Ovary (tissue), 9 donors: ENCODE data around the gene SYCP1. TPM values are rescaled to one million over a fixed set of nuclear protein-coding genes. Genes with fewer than 3 reads are reported as not detected.

Source experiments
- DNase-seq, 5 donors: peaks; one replicate each; pipeline ENCODE4 v3.0.0-alpha.2; 2019 to 2020
- H3K27ac ChIP-seq, 2 donors: fragments of 200-600 bp; one replicate each; pipeline versions ENCODE4 v1.5.1 to v1.8.0; 2019 to 2022
- H3K27me3 ChIP-seq: fragments of 200-600 bp; one replicate; pipeline ENCODE4 v1.8.0; 2022
- H3K36me3 ChIP-seq: fragments of 200-600 bp; sonication (generic); one replicate; pipeline ENCODE4 v1.5.1; 2019
- H3K4me1 ChIP-seq: one replicate; pipeline ENCODE4 v1.8.1; 2013; ENCODE audit warnings: mild to moderate bottlenecking, moderate library complexity; ENCODE audit not compliant: insufficient read depth
- H3K4me3 ChIP-seq: fragments of 200-600 bp; sonication (generic); one replicate; pipeline ENCODE4 v1.5.1; 2017
- H3K9me3 ChIP-seq, 2 donors: fragments of 200-600 bp in 1 of 2; sonication (generic) in 1 of 2; one replicate each; pipeline versions ENCODE4 v1.5.1 to v1.8.1; 2013 to 2019; ENCODE audit warnings: mild to moderate bottlenecking in 1 of 2, moderate library complexity in 1 of 2
- CTCF ChIP-seq, 3 donors: fragments of 450-650 bp in 2 of 3; fragments of 200-600 bp in 1 of 3; IDR thresholded peaks; one replicate each; pipeline versions ENCODE4 v1.5.1 to v1.8.0; 2016 to 2022; ENCODE audit warnings: antibody characterized with exemption in 3 of 3, mild to moderate bottlenecking in 1 of 3
- EP300 ChIP-seq: sonication (generic); formaldehyde crosslinking; IDR thresholded peaks from one replicate; pipeline ENCODE4 v1.6.1; 2017; ENCODE audit warnings: antibody characterized with exemption
- POLR2A ChIP-seq: fragments of 450-650 bp; IDR thresholded peaks from one replicate; pipeline ENCODE4 v1.6.1; 2017; ENCODE audit warnings: antibody characterized with exemption, mild to moderate bottlenecking, moderate library complexity
- WGBS, 3 donors: extraction: QIAGEN DNeasy Blood & Tissue Kit in 1 of 3; methylation state at CpG; one replicate each; pipeline versions ENCODE4 v1.1.5 to v1.1.7; 2013 to 2017; 5-methylcytosine and 5-hydroxymethylcytosine counted together
- intact Hi-C, 4 donors: fragments of 100-400 bp; cut with DNase I; formaldehyde crosslinking; loops; one replicate each; pipeline versions ENCODE4 v1.11.0 to v1.15.1; 2022 to 2023
- polyA plus RNA-seq, 2 donors: library from polyadenylated mRNA; stranded (reverse); fragments of 200-250 nt in 1 of 2; fragments of 350-450 nt in 1 of 2; fragmentation: Illumina TruSeq in 1 of 2; extraction: RNeasy Lipid Tissue Mini Kit (QIAGEN cat#74804) in 1 of 2; gene quantifications; one replicate each; pipeline ENCODE4 v1.2.3, GENCODE V29; 2013 to 2014
- total RNA-seq, 7 donors: library from RNA; depleted of rRNA in 2 of 7; stranded (reverse); fragments of >200 nt in 2 of 7; fragmentation: NEBNext Ultra II Directional in 3 of 7; extraction: Animal tissue kit (Norgen Biotek cat#: 25700) in 3 of 7; gene quantifications; one replicate each; pipeline versions ENCODE4 v1.1.0 to v1.2.4, GENCODE V29; 2016 to 2023
- donor health status: DM: no; HTN: no; CAD: no; lungs with moderate emphysema.
- donor health status: DM: no; HTN: no; CAD: no.
- donor health status: Bipolar disorder and iron deficiency.
- donor health status: DM: yes; HTN: yes; CAD: no.
- donor health status: DM: no; HTN: no; CAD: no.
- donor health status: DM: yes; HTN: yes; CAD: no.

Gene SYCP1
- total and polyA plus RNA-seq, 9 donors = 0.13 TPM; not detected in 8

- H3K4me3 ChIP-seq = no peak overlapping the region
- TF ChIP-seq CTCF (IDR thresholded peaks at IDR 0.05) (no peak), EP300 (no peak), POLR2A (no peak)
- no peaks in the 10 kb centered on the region for H3K36me3 ChIP-seq
- DNase-seq = no peak
- no peak overlapping the region for H3K27ac ChIP-seq
- no peaks in the 10 kb centered on the region for H3K4me1 ChIP-seq
- intact Hi-C loops = no loop called here
- no peaks in the 10 kb centered on the region for H3K9me3 ChIP-seq
- H3K27me3 ChIP-seq = no peaks in the 10 kb centered on the region
- 84 to 91% (median 85%) methylated on average over 1 of the region's 1 CpG for WGBS, 3 donors
These were observed 72.7 kb downstream of the SYCP1 start for GRCh38 chr1:114927401-114927800.

- Histone ChIP-seq H3K9me3 (no peaks in the 10 kb centered on the region), H3K4me1 (no peaks in the 10 kb centered on the region), H3K4me3 (no peak overlapping the region), H3K36me3 (no peaks in the 10 kb centered on the region), H3K27me3 (no peaks in the 10 kb centered on the region), H3K27ac (no peak overlapping the region)
- DNase-seq = no peak
- intact Hi-C loops = no loop called here
- WGBS, 3 donors = 60 to 79% (median 73%) methylated on average over 1 of the region's 1 CpG
- TF ChIP-seq POLR2A (no peak), CTCF (IDR thresholded peaks at IDR 0.05) (no peak), EP300 (no peak)
These were observed 101.9 kb downstream of the SYCP1 start for GRCh38 chr1:114956570-114956969.

- H3K4me3 ChIP-seq = no peak overlapping the region
- no peak for TF ChIP-seq POLR2A
- no peak for TF ChIP-seq EP300
- no peak for TF ChIP-seq CTCF (IDR thresholded peaks at IDR 0.05)
- no peaks in the 10 kb centered on the region for H3K9me3 ChIP-seq
- H3K27me3 ChIP-seq = no peaks in the 10 kb centered on the region
- no peaks in the 10 kb centered on the region for H3K4me1 ChIP-seq
- H3K36me3 ChIP-seq = no peaks in the 10 kb centered on the region
- no peak overlapping the region for H3K27ac ChIP-seq
- no peak for DNase-seq
- intact Hi-C loops = no loop called here
These were observed 104.8 kb downstream of the SYCP1 start for GRCh38 chr1:114959423-114959822.

- DNase-seq = no peak
- Histone ChIP-seq H3K9me3 (no peaks in the 10 kb centered on the region), H3K27me3 (peaks cover 3% of the 10 kb centered on the region), H3K4me3 (no peak overlapping the region), H3K36me3 (no peaks in the 10 kb centered on the region), H3K4me1 (no peaks in the 10 kb centered on the region), H3K27ac (no peak overlapping the region)
- TF ChIP-seq POLR2A = no peak
- no peak for TF ChIP-seq CTCF (IDR thresholded peaks at IDR 0.05)
- no peak for TF ChIP-seq EP300
- 90 to 91% (median 90%) methylated on average over 1 of the region's 1 CpG for WGBS, 3 donors
- intact Hi-C loops = loop anchor here (5.0 to 10.0 kb wide), 3 partner anchors 135 to 618 kb away; no protein-coding TSS in a partner anchor
These were observed 122.2 kb downstream of the SYCP1 start for GRCh38 chr1:114976891-114977290.
